ENCODE measurements around the gene SUGT1.

GRCh38 chr13:52744842-52745375, 92.3 kb downstream of the SUGT1 start:
- TF ChIP-seq USF2 (IDR thresholded peaks at IDR 0.05; ENCODE audit: low read depth, low read length), result no peak
- no peak for TF ChIP-seq USF2 (CRISPR knock-in tag; IDR thresholded peaks at IDR 0.05; ENCODE audit: borderline replicate concordance)
- no peak for TF ChIP-seq ZNF580 (CRISPR knock-in tag; IDR thresholded peaks at IDR 0.05; ENCODE audit: borderline replicate concordance, low read depth)
